LHCN-M2 (cell line): Measurements from ENCODE around the gene SRGN. TPM values are rescaled to one million over a fixed set of nuclear protein-coding genes. Genes with fewer than 3 reads are reported as not detected.
A peak's percentile ranks its signal among the peaks of the same experiment; 100 is the strongest.

Source experiments
- DNase-seq: peaks from one replicate; pipeline ENCODE4 v3.0.0-alpha.2; 2012; ENCODE audit warnings: low read depth
- total RNA-seq: library from RNA; depleted of rRNA; stranded (reverse); fragments of >200 nt; gene quantifications from 2 replicates; pipeline ENCODE4 v1.2.3, GENCODE V29; 2014

Gene SRGN
- total RNA-seq, 1 experiment from 2014 or later: 409 TPM

- no peak for DNase-seq
Observed at GRCh38 chr10:69089638-69090599, 2.0 kb downstream of the SRGN start.

GRCh38 chr10:69090685-69091084, 2.8 kb downstream of the SRGN start:
- peak; percentile 67 for DNase-seq

- DNase-seq: no peak
Observed at GRCh38 chr10:69091143-69091651, 3.3 kb downstream of the SRGN start.

GRCh38 chr10:69092959-69093850, 5.3 kb downstream of the SRGN start:
- DNase-seq: peak; percentile 84

GRCh38 chr10:69093933-69094332, 6.0 kb downstream of the SRGN start:
- no peak for DNase-seq

- no peak for DNase-seq
Observed at GRCh38 chr10:69096045-69096444, 8.1 kb downstream of the SRGN start.

GRCh38 chr10:69097729-69098128, 9.8 kb downstream of the SRGN start:
- DNase-seq: no peak

- DNase-seq: no peak
Observed at GRCh38 chr10:69100136-69100872, 12.4 kb downstream of the SRGN start.

- peak; percentile 72 for DNase-seq
Observed at GRCh38 chr10:69101451-69102095, 13.7 kb downstream of the SRGN start.

- no peak for DNase-seq
Observed at GRCh38 chr10:69102440-69102839, 14.5 kb downstream of the SRGN start.

GRCh38 chr10:69103784-69104183, 15.9 kb downstream of the SRGN start:
- DNase-seq: no peak

- no peak for DNase-seq
Observed at GRCh38 chr10:69104994-69105790, 17.3 kb downstream of the SRGN start.

GRCh38 chr10:69107176-69107490, 19.2 kb downstream of the SRGN start:
- no peak for DNase-seq

- no peak for DNase-seq
Observed at GRCh38 chr10:69107699-69108098, 19.8 kb downstream of the SRGN start.

GRCh38 chr10:69119896-69120295, 32.0 kb downstream of the SRGN start:
- DNase-seq: peak; percentile 41

- peak; percentile 67 for DNase-seq
Observed at GRCh38 chr10:69123306-69123746, 35.4 kb downstream of the SRGN start.

- peak; percentile 97 for DNase-seq
Observed at GRCh38 chr10:69123747-69124562, 36.1 kb downstream of the SRGN start, which contains the start of gene VPS26A. TSS of gene VPS26A (plus strand) at chr10:69124178. CDS start at chr10:69124278, 100 bp downstream.

- peak; percentile 62 for DNase-seq
Observed at GRCh38 chr10:69124563-69125268, 36.8 kb downstream of the SRGN start.
